ENCODE data around the gene EPS8L2.
"Not testable (repeated sequence)": the region's sequence is repeated elsewhere in the genome, so short reads cannot be mapped to it uniquely, and the experiment has no call there.

The EPS8L2 gene

DNA sequence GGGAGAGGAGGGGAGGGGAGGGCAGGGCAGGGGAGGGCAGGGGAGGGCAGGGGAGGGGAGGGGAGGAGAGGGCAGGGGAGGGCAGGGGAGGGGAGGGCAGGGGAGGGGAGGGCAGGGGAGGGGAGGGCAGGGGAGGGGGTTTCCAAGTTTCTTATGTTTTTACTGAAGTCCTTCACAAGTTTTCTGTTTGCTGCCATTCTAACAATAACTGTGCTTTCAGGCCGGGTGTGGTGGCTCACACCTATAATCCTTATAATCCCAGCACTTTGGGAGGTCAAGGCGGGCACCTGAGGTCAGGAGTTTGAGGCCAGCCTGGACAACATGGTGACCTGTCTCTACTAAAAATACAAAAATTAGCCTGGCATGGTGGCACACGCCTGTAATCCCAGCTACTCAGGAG is 15.8 kb upstream of the EPS8L2 start:
- DNase-seq (ENCODE audit: low read depth): not testable (repeated sequence)

DNA sequence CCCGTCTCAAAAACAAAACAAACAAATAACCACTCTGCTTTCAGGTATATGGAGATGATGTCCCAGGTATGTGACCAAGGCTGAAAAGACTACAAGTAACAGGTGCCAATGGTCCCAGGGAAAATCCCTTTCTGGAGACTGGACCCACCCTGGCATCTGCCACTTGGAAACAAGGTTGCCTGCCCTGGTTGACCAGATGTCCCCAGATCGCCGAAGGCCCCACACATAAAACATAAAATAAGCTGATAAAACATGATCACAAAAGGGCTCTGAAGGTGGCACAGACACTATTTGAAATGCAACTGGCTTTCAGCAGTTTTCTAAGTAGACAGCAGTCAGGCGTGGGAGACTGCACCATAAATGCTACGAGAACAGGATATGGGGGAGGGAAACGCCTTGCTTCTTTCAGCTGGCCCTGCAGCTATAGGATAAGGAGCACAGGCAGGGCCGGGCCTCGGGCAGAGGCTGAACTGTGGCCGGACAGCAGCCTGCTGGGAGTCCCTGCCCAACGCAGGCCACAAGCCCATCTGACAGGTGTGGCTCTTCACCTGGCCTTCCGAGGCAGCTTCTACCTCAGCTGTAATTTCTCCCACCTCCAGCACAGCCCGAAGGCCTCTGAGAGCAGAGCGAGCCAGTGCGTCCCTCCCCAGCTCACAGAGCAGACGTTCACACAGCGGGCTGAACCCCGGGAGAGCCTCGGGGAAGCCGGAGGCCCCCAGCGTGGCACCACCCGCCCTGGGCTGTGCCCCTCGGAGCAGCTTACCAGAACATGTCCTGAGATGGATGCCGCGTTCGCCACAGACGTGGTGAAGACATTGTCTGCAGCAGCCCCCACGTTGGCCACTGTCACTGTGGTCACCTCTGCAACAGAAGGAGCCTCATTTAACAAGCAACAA is 15.0 kb upstream of the EPS8L2 start:
- no peak for DNase-seq (ENCODE audit: low read depth)

DNA sequence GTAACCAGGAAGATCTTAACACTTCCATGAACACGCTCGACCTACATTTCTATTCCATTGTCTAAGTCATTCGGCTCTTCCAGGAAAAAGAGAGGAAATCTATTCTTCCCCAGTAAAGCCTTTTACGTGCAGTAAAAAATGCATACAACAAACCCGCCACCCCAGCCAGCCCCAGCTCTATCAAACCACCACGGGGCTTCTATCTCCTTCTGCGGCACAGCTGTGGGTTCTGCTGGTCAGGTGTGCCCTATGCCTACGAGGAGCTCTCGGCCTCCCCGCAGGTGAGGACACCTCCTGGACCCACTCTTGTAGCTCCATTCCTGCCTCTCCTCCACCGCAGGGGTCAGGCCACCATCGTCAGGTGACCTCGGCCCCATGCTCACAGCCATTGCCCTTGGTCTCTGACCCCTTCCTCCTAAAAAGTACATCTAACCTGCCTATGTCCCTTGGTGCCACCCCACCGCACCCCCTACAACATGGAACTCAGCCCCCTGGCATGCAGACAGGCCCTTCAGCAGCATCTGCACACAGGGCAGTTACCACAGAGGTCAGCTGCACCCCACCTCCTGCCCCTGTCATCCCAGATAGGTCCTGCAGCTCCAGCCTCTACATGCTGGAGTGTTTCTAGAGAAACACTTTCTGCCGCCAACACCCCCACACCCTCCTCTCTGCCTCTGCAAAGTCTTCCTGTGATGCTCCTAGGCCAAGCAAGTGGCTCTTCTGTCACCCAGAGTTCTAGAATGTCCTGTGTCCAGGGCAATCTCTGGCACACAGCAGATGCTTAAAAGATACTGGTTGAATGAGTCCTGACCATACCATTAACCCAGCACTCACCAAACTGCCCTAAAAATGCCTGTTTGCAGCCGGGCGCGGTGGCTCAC is 14.1 kb upstream of the EPS8L2 start:
- no peak for DNase-seq (ENCODE audit: low read depth)

DNA sequence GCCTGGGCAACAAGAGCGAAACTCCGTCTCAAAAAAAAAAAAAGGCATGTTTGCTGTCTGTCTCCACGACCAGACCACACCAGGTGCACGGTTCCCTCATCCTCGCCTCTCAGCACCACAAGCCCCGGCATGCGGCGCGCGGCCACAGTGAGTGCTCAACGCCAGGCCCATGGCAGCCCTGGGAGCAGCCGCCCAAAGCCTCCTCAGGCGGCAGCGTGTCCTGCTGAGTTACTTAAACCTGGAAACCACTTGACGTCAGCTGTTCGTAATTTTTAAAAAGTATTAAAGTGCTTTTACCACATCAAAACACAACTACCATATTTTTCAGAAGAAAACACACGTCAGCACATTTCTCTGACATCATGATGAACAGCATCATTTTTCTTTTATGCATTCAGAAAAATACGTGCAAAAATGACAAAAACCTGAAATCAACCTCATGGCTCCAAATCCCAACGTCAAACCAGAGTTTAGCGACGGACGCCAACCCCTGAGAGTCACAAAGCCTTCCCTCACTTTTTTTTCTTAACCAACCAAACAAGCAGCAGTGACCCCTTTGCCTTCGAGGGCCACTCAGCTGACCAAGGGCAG is 13.1 kb upstream of the EPS8L2 start:
- DNase-seq (ENCODE audit: low read depth): peak; percentile 34

DNA sequence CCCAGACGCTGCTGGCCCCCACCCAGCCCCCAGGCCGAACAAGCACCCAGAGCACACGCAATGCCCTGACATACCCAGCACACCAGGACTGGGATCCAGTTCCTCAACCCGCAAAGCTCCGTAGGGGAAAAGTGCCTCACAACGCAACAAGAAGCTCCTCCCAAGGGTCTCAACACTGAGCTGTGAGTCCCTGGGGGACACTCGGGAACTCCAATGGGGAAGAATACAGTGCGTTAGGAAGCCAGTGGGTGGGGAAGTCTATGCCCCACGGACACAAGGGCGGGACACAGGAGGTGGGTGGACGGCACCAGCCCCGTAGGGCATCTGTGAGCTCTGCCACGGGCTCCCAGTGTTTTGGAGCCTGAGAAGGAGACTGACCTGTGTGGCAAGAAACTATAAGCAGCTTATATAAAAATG is 12.6 kb upstream of the EPS8L2 start:
- no peak for DNase-seq (ENCODE audit: low read depth)

DNA sequence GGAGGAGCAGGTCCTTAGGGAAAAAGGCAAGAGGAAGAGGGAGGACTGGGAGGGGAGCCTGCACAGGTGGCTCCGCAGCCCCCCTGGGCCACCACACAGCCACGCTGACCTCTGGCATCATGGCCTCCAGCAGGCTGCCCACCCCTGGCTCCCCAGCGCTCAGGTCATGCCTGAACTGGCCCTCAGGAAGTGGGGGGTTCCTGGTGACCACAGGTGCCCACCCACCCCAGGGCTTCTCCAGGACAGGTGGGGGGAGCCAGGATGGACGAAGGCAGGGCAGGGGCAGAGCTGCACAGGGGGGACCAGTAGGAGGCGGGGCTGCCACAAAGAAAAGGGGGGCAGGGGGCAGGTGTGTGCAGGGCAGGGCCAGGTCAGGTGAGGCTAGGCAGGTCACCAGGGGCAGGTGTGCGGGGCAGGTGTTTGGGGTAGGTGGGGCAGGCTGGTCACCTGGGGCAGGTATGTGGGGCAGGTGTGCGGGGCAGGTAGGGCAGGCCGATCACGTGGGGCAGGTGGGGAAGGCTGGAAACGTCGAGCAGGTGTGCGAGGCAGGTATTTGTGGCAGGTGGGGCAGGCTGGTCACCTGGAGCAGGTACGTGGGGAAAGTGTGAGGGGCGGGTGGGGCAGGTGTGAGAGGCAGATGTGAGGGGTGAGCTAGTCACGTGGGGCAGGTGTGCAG is 12.0 kb upstream of the EPS8L2 start:
- DNase-seq (ENCODE audit: low read depth): no peak

DNA sequence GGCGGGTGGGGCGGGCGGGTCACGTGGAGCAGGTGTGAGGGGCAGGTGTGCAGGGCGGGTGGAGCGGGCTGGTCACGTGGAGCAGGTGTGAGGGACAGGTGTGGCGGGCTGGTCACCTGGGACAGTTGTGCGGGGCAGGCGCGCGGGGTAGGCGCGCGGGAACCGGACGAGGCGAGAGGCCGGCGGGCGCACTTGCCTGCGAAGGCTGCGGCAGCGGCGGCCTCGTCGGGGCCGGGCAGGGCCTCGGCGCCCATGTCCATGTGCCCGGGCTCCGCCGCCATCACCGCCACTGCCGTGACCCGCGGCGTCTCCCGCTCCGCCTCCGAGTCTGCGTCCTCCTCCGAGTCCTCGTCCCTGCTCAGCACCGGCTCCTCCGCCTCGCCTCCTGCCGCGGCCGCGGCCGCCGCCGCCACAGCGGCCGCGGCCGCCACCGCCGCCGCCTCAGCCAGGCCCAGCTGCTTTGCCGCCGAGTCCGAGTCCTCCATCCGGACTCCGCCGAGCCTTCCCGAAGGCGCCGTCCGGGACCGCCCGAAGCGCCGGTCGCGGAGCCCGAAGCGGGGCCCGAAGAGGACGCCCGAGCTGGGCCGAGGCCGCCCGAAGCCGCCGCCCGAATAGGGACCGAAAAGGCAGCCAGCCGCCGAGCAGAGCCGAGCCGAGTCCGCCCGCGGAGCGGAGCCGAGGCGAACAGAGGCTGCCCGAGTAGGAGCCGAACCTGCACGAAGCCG is 11.3 kb upstream of the EPS8L2 start, which contains the start of gene DEAF1:
Gene DEAF1 (minus strand): TSS at position 660 of the 725 bp plus-strand sequence. CDS start 175 bp downstream, at position 485.
- peak; percentile 97 for DNase-seq (ENCODE audit: low read depth)

DNA sequence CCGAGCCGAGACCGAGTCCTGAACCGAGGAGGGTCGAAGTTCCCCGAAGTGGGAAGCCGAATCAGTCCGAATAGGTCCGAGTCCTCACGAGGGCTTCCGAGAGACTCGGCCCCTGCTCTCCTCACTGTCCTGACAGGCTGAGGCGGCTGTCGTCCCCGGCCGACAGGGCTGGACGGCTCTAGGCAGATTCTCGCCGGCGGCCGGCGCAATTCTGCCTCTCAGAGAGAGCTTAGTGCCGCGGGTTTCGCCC is 10.8 kb upstream of the EPS8L2 start:
- DNase-seq (ENCODE audit: low read depth): no peak

DNA sequence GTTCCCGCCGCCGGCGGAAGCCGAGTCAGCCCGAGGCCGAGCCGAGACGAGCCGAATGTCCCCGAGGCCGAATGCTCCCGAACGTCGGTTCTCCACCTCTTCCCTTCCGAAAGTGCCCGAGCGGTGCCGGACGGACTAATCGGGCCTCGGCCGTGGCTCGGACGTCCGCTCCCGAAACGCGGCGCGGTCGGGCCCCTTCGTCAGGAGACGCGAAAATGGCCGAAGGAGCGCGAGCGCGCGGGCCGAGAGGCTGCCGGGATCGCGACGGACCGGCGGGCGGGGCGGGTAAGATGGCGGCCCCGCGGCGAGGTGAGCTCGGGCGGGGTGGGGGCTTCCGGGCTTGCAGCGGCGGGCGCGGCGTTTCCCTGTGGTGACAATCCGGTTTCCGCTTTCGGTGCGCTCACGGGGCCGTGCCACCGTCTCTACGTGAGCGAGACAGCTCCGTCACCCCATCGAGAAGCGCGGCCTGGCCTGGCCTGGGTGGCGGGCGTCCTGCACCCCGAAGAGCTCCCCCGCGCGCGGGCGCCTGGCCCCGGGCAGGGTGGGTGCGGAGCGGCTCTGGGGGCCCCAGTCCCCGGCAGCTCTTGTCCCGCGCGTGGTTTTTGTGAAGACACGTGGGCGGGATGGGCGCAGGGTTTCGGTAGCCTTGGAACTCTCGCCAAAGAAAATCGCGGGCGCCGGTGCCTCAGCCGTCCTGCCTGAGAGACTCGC is 10.3 kb upstream of the EPS8L2 start, which contains the start of gene TMEM80:
Gene TMEM80 (plus strand): TSS at position 279 of the 711 bp plus-strand sequence. CDS start 12 bp downstream, at position 291.
- peak; percentile 97 for DNase-seq (ENCODE audit: low read depth)

DNA sequence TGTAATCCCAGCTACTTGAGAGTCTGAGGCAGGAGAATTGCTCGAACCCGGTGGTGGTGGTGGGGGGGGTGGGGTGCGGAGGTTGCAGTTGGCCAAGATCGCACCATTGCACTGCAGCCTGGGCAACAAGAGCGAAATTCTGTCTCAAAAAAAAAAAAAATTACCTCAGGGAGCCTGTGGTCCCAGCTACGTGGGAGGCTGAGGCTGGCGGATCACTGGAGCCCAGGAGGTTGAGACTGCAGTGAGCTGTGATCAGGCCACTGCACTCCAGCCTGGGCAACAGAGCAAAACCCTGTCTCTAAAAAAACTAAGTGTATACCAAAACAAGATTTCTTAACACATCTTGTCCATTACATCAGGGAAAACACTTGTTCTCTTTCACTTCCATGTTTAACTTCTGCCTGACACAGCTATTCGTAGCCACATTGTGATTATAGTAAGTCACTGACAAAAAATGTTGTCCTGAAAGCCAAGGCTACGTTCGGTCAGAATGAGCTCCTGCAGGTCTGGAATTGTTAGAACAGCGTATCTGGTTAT is 9.0 kb upstream of the EPS8L2 start:
- DNase-seq (ENCODE audit: low read depth): no peak

DNA sequence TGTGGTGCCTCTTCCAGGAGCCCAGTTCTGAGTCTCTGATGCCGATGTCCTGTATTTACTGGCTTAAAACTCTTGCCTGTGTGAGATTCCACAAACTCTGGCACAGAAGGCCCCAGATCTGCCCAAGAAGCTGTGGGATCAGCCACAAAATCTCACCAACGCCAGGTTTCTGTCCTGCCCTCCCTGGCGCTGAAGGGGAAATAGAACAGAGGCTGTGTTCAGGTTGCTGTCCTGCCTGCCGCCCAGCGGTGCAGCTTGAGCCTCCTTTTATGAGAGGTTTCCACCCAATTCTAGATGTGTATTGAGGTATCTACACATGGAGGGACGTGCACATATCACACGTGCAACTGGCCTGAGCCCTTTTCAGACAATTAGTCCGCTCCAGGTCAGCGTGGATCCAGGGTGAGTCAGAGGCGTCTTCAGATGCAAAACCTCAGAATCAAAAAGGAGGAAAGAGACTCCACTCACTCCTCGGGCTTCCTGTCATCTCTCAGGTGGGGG is 8.2 kb upstream of the EPS8L2 start:
- no peak for DNase-seq (ENCODE audit: low read depth)

DNA sequence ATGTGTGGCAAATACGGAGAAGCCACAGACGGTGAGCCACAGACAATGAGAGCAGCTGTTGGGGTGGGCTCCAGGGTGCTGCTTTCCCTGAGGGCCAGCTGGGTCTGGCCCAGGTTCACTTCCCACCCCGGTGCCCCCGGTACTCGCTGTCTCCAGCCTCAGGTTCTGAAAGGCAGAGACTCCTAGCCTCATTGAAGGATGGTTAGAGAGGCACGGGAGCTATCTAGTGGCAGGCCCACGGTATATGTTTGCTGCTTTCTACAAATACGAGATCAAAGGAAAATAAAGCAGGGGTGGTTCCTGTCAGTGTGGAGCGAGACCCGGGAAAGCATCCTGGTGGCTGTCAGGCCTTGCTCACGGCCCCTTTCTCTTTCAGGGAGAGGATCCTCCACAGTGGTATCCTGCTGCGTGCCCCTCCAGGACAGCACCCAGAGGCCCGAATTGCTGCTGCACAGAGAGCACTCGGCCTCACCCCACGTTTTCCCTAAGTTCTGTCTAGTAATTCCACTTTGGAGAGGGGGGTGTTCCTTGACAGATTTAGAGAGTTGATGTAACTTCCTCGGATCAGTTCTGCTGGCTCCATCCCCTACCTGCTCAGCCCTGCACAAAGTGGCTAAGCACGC is 7.4 kb upstream of the EPS8L2 start:
- DNase-seq (ENCODE audit: low read depth): no peak

DNA sequence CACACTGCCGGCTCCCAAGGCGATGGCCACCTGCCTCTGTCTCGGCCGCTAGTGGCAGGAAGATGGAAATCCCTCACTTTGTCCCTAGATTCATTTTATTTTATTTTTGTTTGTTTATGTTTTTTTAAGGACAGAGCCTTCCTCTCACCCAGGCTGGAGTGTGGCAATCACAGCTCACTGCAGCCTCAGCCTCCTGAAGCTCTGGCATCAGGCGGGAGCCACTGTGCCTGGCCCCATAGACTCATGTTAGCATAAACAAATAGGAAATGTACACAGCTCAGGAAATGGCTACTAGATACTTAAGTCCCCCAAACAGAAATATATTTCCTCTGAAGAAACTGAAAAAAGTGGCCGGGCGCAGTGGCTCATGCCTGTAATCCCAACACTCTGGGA is 6.9 kb upstream of the EPS8L2 start:
- no peak for DNase-seq (ENCODE audit: low read depth)

DNA sequence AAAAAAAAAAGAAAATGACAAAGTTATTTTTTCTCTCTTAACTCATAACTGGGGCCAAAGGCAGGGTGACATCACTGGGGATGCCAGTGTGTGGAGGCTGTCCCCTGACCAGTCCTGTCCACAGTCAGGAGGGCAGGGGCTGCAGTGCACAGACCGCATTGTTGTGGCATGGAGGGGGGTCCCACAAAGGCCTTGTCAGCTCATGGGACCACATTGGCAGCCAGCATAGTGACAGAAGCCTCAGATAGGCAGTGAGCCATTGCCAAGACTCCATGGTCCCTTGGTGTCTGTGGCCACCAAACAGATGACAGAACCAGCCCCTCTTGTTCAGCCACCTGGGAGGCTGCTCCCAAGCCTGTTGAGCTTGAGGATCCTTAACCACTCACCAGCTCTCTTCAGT is 6.3 kb upstream of the EPS8L2 start:
- no peak for DNase-seq (ENCODE audit: low read depth)

DNA sequence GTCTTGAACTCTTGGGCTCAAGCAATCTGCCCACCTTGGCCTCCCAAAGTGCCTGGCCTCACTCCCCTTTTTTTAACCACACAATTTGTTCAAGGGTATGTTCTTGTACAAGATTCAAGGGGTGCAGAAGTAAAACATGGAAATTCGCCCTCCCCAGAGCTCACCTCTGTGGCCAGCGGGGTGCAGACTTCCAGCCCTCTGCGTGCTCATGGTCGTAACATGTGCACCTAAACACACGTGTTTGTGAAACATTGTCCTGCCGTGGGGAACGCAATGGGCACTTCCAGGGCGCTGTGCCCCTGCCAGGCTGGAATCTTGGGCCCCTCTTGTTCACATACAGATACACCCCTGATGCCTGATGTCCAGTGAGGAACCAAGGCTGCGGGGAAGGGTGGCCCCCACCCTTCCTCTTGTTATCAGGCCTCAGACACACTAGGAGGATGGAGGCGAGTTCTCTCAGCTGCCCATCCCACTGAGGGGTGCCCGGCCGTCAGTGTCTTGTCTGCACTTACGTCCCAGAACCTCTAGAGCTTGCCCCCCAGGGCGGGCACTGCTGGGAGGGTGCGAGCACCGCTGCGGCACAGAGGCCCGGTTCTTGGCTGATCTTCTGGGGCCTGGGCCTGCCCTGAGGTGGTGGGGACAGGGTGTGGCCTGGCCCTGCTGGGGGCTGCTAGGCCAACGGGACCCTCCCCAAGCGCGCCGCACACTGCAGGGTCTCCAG is 4.1 kb upstream of the EPS8L2 start:
- DNase-seq (ENCODE audit: low read depth): no peak

DNA sequence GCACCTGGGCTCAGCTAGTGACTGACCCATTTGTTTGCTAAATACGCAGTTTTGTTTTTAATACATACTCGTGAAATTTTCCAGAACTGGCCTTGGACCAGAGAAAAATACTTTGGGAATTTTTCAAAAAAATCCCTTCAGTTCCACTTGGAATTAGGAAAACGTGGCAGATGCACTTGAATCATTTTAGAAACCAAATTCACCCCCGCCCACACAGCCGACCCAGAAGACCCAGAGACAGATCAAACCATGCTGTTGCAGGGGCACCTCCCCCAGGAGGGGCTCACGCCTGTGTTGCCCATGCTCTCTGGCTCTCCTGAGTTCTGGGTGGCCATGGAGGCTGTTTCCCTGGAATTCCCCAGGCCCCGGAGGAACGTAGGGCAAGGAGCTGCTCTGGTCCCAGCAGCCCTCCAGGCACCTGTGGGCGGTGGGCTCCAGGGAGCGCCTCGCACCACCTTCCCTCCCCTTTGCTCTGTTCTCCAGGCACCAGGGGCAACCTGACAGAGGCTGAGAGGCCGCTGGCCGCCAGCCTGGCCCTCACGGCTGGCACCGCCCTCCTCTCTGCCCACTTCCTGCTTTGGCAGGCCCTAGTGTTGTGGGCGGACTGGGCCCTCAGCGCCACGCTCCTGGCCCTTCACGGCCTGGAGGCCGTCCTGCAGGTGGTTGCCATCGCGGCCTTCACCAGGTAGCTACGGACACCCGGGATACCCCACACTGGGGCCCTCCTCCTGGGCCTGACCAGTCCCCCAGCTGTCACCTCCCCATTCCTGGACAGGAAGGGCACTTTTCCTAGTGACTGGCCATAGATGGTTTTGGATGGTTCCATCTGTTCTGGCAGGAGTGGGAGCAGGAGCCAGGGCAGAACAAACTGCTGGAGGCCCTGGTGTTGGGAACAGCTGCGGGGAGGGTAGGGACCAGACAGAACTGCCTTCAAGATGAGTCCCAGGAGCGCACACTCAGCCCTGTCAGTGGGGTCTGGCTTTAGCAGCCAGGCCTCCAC is 3.3 kb upstream of the EPS8L2 start:
- DNase-seq (ENCODE audit: low read depth): no peak

DNA sequence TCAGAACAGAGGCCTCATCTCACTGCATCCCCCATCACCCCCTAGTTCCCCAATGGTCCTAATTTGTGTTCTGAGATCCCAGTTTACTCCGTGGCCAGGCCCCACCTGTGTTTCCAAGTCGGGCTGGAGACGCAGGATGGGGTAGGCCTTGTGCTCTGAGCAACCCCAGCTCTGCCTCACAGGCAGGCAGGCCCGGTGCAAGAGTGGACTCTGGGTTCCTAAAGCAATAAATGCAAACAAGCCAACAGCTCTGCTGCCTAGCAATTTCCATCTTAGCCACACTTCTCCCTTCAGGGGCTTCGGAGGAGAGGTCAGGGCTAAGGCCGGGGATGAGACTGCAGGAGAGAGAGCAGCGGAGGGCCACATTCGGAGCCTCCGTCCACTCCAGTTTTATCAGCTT is 2.5 kb upstream of the EPS8L2 start:
- no peak for DNase-seq (ENCODE audit: low read depth)

DNA sequence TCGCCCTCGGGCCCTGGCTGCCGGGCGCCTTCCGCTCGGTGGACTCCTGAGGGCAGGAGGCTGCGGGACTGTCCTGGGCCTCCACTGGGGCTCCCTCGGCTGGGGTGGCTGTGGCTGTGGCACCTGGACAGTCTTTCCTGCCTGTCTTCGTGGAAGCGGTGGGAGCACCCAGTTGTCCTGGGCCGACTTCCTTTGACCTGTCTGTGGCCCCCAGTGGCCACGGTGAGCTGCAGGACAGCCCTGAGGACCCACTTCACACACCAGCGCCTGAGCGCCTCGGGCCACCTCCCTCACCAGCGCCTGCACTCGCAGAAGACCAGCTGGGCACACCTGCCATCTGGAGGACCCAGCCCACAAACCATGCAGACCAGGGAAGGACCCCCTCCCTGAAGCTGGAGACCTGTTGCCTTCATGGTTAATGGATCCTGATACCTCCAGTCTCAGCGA is 1.8 kb upstream of the EPS8L2 start:
- no peak for DNase-seq (ENCODE audit: low read depth)

Data from T-helper 22 cell (primary cell).